ENCODE results near the gene SLC49A4. TPM values are rescaled to one million over a fixed set of nuclear protein-coding genes. Genes with fewer than 3 reads are reported as not detected.

Gene SLC49A4
- polyA plus RNA-seq, 4 donors: 8.5 to 17.7 (median 14.8) TPM

- no peak for DNase-seq (ENCODE audit: low read depth in 4 of 4, low spot score in 3 of 4)
Observed at GRCh38 chr3:122926322-122926721, 131.5 kb downstream of the SLC49A4 start.

DNA sequence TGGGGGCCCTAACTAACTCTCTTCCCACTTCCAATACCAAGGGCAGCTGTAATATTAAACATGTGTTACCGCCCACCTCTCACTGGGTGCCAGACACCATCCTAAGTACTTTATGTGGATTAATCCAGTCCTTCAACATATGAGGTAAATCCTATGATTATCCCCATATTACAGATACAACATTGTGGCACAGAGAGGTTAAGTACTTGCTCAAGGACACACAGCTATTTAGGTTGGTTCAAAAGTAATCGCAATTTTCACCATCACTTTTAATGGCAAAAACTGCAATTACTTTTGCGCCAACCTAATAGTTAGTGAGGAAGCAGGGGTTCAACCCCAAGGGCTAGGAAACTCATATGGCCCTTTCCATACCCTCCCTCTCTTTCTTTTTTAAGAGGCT, 131.9 kb downstream of the SLC49A4 start:
- DNase-seq (ENCODE audit: low read depth in 4 of 4, low spot score in 3 of 4): no peak

- DNase-seq (ENCODE audit: low read depth in 4 of 4, low spot score in 3 of 4): no peak
Observed at GRCh38 chr3:122927726-122928125, 132.9 kb downstream of the SLC49A4 start.

- DNase-seq (ENCODE audit: low read depth in 4 of 4, low spot score in 3 of 4): no peak
Observed at GRCh38 chr3:122928396-122929187, 133.7 kb downstream of the SLC49A4 start.

DNA sequence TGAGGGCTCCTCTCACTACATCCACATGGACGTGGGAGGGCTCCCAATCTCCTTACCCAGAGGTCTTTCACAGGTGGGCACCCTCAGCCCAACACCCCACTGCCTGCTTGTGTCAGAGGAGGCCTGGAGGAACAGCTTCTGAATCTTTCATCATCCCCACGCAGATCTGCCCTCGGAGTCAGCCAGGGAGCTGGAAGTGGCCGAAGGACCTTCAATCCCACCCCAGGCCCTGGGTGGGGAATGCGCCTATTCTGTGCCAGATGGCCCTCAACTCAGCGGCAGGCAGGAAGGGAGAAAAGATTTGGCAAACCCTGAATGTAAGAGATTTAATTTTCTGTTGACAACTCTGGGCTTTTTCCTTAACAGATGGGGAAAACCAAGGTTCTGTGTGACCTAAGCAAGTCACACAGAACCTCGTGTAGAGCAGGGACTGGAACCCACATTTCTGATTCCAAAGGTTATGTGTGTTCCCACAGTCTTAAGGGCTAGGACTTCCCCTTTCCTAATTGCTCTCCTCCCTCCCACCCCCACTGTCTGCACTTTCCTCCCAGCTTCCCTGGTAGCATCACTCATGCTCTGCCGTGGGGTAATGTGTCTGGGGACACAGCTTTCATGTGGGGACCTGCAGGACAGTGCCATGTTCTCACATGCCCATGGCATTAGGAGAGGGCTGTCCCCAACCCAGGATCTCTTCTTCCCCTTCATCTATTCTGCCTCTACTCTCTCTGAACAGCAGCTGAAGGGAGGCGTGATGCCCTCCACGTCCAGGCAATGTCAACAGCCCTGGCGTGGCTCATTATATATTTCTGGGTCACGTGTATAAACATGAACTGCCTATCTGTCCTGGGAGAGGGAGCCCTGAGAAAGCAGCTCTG, 134.6 kb downstream of the SLC49A4 start:
- DNase-seq (ENCODE audit: low read depth in 4 of 4, low spot score in 3 of 4): no peak

DNA sequence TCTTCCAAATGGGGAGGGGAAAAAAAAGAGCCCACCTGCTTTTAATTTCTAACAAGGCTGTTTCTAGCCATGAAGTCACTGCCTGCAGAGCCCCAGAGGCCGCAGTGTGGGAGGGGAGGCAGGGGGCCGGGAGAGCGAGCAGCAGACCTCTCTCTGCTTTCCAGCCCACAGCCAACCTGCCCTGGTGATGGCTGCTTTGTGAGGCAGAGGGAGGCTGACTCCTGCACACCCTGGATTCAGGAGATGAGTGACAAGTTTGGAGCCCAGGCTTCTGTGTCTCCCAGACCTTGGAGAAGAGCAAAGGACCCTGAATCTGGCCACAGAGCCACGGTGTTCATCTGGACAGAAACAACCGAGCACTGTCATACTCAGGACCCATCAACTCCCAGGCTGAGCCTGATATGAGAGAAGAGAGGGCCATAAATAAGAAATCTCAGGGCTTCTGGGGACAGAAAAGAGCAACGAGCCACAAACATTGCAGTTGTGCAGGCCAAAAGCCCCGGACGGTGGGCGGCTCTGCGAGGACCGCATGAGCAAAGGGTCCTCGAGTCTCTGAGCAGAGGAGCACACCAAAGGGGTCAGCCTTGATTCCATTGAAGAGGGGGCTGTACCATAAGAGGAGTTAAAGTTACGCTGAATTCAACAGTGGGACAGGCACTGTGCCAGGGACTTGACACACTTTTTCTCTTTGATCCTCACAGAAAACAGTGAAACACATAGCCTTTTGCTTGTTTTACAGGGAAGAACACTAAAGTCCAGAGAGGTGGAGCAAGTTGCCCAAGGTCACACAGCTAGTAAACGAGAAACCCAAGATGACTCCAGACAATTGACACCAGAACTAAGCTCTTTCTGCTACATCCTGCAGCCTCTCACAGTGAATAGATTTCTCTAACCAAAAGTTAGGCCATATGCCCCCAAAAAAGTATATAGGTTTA, 135.5 kb downstream of the SLC49A4 start:
- DNase-seq (ENCODE audit: low read depth in 4 of 4, low spot score in 3 of 4): no peak

Other genes with a start within 250 kb of the SLC49A4 start
- 10 to 100 TPM; 13.3 to 17.0 (median 15.5) TPM for gene PARP9, start 230.8 kb upstream of the SLC49A4 start, polyA plus RNA-seq (ENCODE audit: insufficient read length in 4 of 4)
- 10 to 100 TPM; 13.9 to 15.9 (median 14.3) TPM for gene DTX3L, start 230.7 kb upstream of the SLC49A4 start, polyA plus RNA-seq (ENCODE audit: insufficient read length in 4 of 4)
- gene PARP15, start 217.4 kb upstream of the SLC49A4 start, polyA plus RNA-seq (ENCODE audit: insufficient read length in 4 of 4): 1 to 10 TPM in 1 of 4 donors, under 1 TPM in 3; 0.24 to 1.1 (median 0.44) TPM
- 10 to 100 TPM; 14.7 to 30.9 (median 24.4) TPM for gene PARP14, start 114.2 kb upstream of the SLC49A4 start, polyA plus RNA-seq (ENCODE audit: insufficient read length in 4 of 4)
- gene HSPBAP1, start 1.2 kb upstream of the SLC49A4 start, polyA plus RNA-seq (ENCODE audit: insufficient read length in 4 of 4): 10 to 100 TPM in 3 of 4 donors, 1 to 10 TPM in 1; 9.2 to 15.6 (median 11.6) TPM
- 10 to 100 TPM; 20.2 to 29.4 (median 25.0) TPM for gene SEMA5B, start 232.7 kb downstream of the SLC49A4 start, polyA plus RNA-seq (ENCODE audit: insufficient read length in 4 of 4)